H1 (cell line): ENCODE data around the gene RABGGTA. TPM values are rescaled to one million over a fixed set of nuclear protein-coding genes. Genes with fewer than 3 reads are reported as not detected.
A peak's percentile ranks its signal among the peaks of the same experiment; 100 is the strongest.

ENCODE experiments used
- BRCA1 ChIP-seq: IDR thresholded peaks from 2 replicates; pipeline ENCODE4 v1.6.1; 2012; ENCODE audit warnings: low read depth, low read length, improper control_type of control experiment
- CBX8 ChIP-seq: fragments of 300-800, 300-1000 bp; sonication (generic); IDR thresholded peaks from 2 replicates; pipeline ENCODE4 v1.7.1; 2016; ENCODE audit warnings: low read depth, low read length, borderline replicate concordance
- CHD2 ChIP-seq: IDR thresholded peaks from 2 replicates; pipeline ENCODE4 v1.6.1; 2012; ENCODE audit warnings: low read length, improper control_type of control experiment
- CREB1 ChIP-seq: IDR thresholded peaks from 2 replicates; pipeline ENCODE4 v1.6.1; 2012; ENCODE audit warnings: inconsistent platforms
- GTF2F1 ChIP-seq: IDR thresholded peaks from 2 replicates; pipeline ENCODE4 v1.6.1; 2012; ENCODE audit warnings: low read depth, low read length, improper control_type of control experiment, borderline replicate concordance
- JUN ChIP-seq: IDR thresholded peaks from 2 replicates; pipeline ENCODE4 v1.6.1; 2011; ENCODE audit warnings: low read depth, mild to moderate bottlenecking, improper control_type of control experiment, low read length
- JUND ChIP-seq: IDR thresholded peaks from 2 replicates; pipeline ENCODE4 v1.6.1; 2011; ENCODE audit warnings: mild to moderate bottlenecking, improper control_type of control experiment, low read length
- POLR2A ChIP-seq, 2 experiments: IDR thresholded peaks; 1 replicate in 1 of 2; 2 replicates in 1 of 2; pipeline ENCODE4 v1.6.1; 2011; ENCODE audit warnings: low read depth in 2 of 2, low read length in 2 of 2, mild to moderate bottlenecking in 2 of 2; ENCODE audit errors: control extremely low read depth in 1 of 2
- POU5F1 ChIP-seq: IDR thresholded peaks from 2 replicates; pipeline ENCODE4 v1.6.1; 2011; ENCODE audit warnings: low read depth, mild to moderate bottlenecking, low read length, moderate library complexity
- RAD21 ChIP-seq, 2 experiments: IDR thresholded peaks in 1 of 2; conservative IDR thresholded peaks in 1 of 2; 2 replicates each; pipeline ENCODE4 v1.6.1; 2011; ENCODE audit warnings: low read depth in 2 of 2, low read length in 2 of 2, improper control_type of control experiment in 1 of 2, inconsistent platforms in 1 of 2, mild to moderate bottlenecking in 1 of 2, moderate library complexity in 1 of 2
- RNF2 ChIP-seq: fragments of 200-900, 300-1000 bp; sonication (generic); IDR thresholded peaks from 2 replicates; pipeline ENCODE4 v1.7.1; 2016; ENCODE audit warnings: borderline replicate concordance, low read depth, mild to moderate bottlenecking, antibody characterized with exemption, low read length; ENCODE audit not compliant: poor library complexity, severe bottlenecking; ENCODE audit errors: missing control alignments
- SIRT6 ChIP-seq: IDR thresholded peaks from one replicate; pipeline ENCODE4 v1.7.1; 2012; ENCODE audit warnings: low read length, inconsistent platforms
- SP2 ChIP-seq: IDR thresholded peaks from 2 replicates; pipeline ENCODE4 v1.6.1; 2012; ENCODE audit warnings: mild to moderate bottlenecking, low read length, inconsistent platforms
- TEAD4 ChIP-seq: IDR thresholded peaks from 2 replicates; pipeline ENCODE4 v1.6.1; 2012; ENCODE audit warnings: low read depth, low read length, inconsistent platforms, mixed read lengths
- polyA plus RNA-seq, 7 experiments: library from polyadenylated mRNA; depleted of rRNA in 3 of 7; stranded (reverse) in 5 of 7; unstranded in 2 of 7; fragments of >200 nt in 5 of 7; fragments of 200-250 nt in 2 of 7; gene quantifications; 1 replicate in 5 of 7; 2 replicates in 1 of 7; 4 replicates in 1 of 7; pipeline versions ENCODE4 v1.2.1 to v1.2.3, GENCODE V29; 2011 to 2013; ENCODE audit warnings: missing spikeins in 2 of 7, mixed read lengths in 2 of 7
- total RNA-seq: library from RNA; stranded (reverse); fragmentation: NEBNext Ultra II Directional; extraction: Animal tissue kit (Norgen Biotek cat#: 25700); gene quantifications from 2 replicates; pipeline ENCODE4 v1.2.1, GENCODE V29; 2021

Gene RABGGTA
- total and polyA plus RNA-seq, 2 of the 8 experiments (the other 6 are each of a cell fraction or from before 2014, with no cell fraction given) = 16.0 to 49.8 TPM

DNA sequence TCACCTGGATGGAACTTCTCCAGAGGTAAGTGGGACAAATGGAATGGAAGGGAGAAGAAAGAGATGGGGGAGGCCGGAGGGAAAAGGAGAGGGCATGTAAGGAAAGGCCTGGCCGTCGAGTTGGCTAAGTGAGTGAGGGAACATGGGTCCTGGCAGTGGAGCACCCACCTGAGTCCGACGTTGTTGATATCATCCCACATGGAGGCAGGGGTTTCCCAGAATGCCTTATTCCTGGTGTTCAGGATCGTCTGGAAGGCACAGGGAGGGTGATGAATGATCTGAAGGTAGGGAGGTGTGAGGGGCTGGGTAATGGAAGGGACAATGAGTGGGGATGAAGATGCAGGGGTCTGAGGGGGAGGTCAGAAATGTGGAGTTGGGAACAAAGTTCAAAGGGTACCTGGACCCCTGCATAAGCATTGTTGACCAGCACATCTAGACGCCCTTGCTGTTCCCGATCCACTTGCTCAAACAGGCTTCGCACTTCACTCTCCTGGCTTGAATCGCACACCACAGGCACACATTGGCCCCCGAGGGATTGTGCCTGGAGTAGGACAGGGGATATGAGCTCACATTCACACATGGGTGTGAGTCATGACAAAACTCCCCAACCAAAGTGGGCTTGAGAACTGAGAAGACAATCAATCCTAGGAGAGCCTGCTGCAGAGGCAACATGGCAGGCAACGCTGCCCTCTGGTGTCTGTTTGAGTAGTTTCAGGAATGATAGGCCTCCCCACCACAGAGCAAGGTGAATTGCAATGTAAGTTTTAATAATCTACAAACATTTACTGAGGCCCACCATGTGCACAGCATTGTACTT is 25.2 kb upstream of the RABGGTA start (continued):
- TF ChIP-seq POU5F1 = no peak
- no peak for TF ChIP-seq BRCA1
- no peak for TF ChIP-seq JUN
- TF ChIP-seq TEAD4 = 0 out of 2 replicates have a peak, but pooled peaks have one; percentile 17
- TF ChIP-seq RAD21 (IDR thresholded peaks at IDR 0.05 in 1 of 2, conservative IDR thresholded peaks at IDR 0.05 in 1 of 2; ENCODE audit: low read depth in 2 of 2, low read length in 2 of 2) = peak; percentile 86 to 87
- 0 out of 2 replicates have a peak, but pooled peaks have one; percentile 11 for TF ChIP-seq CHD2
- 0 out of 2 replicates have a peak, but pooled peaks have one; percentile 27 for TF ChIP-seq CREB1
- no peak for TF ChIP-seq POLR2A (IDR thresholded peaks at IDR 0.05; ENCODE audit: control extremely low read depth in 1 of 2, low read depth in 2 of 2, low read length in 2 of 2)
- no peak for TF ChIP-seq JUND
- TF ChIP-seq CBX8 = no peak
- no peak for TF ChIP-seq GTF2F1
- TF ChIP-seq RNF2 = no peak
- TF ChIP-seq SP2 = no peak
- no peak for TF ChIP-seq SIRT6
